Bronchial epithelial cell (primary cell): ENCODE measurements around the gene ZPR1. TPM values are rescaled to one million over a fixed set of nuclear protein-coding genes. Genes with fewer than 3 reads are reported as not detected.

Experiments used
- DNase-seq: peaks from one replicate; pipeline ENCODE4 v3.0.0-alpha.2; 2010; ENCODE audit warnings: low read depth
- FAIRE-seq: peaks from 2 replicates; lab custom pipeline; 2011; peaks lifted over from hg19 to GRCh38; lab: Jason Lieb, UNC
- H3K27me3 ChIP-seq: 2 replicates; pipeline ENCODE4 v1.5.1; 2011; ENCODE audit warnings: low read length; ENCODE audit not compliant: control insufficient read depth, insufficient read depth
- H3K36me3 ChIP-seq: 2 replicates; pipeline ENCODE4 v1.5.1; 2011; ENCODE audit warnings: low read length; ENCODE audit not compliant: control insufficient read depth, insufficient read depth
- H3K4me3 ChIP-seq: 2 replicates; pipeline ENCODE4 v1.5.1; 2011; ENCODE audit warnings: mild to moderate bottlenecking, low read depth, low read length, control low read depth
- total RNA-seq: library from RNA; depleted of rRNA; stranded (reverse); fragments of >200 nt; gene quantifications from 2 replicates; pipeline ENCODE4 v1.2.1, GENCODE V29; 2014
- TF ChIP-seq, protein P1 (sequence below): IDR thresholded peaks from 2 replicates; pipeline ENCODE4 v1.5.1; 2011; ENCODE audit warnings: mild to moderate bottlenecking, moderate library complexity, low read length, control low read depth, inconsistent platforms; ENCODE audit not compliant: insufficient read depth, severe bottlenecking

Gene ZPR1
- total RNA-seq, 1 donor from 2014 or later = 74.2 TPM

DNA sequence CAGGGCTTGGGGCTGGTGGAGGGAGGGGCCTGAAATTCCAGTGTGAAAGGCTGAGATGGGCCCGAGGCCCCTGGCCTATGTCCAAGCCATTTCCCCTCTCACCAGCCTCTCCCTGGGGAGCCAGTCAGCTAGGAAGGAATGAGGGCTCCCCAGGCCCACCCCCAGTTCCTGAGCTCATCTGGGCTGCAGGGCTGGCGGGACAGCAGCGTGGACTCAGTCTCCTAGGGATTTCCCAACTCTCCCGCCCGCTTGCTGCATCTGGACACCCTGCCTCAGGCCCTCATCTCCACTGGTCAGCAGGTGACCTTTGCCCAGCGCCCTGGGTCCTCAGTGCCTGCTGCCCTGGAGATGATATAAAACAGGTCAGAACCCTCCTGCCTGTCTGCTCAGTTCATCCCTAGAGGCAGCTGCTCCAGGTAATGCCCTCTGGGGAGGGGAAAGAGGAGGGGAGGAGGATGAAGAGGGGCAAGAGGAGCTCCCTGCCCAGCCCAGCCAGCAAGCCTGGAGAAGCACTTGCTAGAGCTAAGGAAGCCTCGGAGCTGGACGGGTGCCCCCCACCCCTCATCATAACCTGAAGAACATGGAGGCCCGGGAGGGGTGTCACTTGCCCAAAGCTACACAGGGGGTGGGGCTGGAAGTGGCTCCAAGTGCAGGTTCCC is 41.8 kb upstream of the ZPR1 start, which contains the start of gene APOC3:
TSS of gene APOC3 (plus strand) at position 383 of the 659 bp plus-strand sequence. CDS start 676 bp downstream, outside the sequence.
- Histone ChIP-seq H3K27me3 (no peaks in the 10 kb centered on the region), H3K4me3 (no peak within 1 kb of the TSS), H3K36me3 (no peaks in the 10 kb centered on the region)
- TF ChIP-seq, protein P1, sequence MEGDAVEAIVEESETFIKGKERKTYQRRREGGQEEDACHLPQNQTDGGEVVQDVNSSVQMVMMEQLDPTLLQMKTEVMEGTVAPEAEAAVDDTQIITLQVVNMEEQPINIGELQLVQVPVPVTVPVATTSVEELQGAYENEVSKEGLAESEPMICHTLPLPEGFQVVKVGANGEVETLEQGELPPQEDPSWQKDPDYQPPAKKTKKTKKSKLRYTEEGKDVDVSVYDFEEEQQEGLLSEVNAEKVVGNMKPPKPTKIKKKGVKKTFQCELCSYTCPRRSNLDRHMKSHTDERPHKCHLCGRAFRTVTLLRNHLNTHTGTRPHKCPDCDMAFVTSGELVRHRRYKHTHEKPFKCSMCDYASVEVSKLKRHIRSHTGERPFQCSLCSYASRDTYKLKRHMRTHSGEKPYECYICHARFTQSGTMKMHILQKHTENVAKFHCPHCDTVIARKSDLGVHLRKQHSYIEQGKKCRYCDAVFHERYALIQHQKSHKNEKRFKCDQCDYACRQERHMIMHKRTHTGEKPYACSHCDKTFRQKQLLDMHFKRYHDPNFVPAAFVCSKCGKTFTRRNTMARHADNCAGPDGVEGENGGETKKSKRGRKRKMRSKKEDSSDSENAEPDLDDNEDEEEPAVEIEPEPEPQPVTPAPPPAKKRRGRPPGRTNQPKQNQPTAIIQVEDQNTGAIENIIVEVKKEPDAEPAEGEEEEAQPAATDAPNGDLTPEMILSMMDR = no peak
- no peak for FAIRE-seq
- DNase-seq = no peak

DNA sequence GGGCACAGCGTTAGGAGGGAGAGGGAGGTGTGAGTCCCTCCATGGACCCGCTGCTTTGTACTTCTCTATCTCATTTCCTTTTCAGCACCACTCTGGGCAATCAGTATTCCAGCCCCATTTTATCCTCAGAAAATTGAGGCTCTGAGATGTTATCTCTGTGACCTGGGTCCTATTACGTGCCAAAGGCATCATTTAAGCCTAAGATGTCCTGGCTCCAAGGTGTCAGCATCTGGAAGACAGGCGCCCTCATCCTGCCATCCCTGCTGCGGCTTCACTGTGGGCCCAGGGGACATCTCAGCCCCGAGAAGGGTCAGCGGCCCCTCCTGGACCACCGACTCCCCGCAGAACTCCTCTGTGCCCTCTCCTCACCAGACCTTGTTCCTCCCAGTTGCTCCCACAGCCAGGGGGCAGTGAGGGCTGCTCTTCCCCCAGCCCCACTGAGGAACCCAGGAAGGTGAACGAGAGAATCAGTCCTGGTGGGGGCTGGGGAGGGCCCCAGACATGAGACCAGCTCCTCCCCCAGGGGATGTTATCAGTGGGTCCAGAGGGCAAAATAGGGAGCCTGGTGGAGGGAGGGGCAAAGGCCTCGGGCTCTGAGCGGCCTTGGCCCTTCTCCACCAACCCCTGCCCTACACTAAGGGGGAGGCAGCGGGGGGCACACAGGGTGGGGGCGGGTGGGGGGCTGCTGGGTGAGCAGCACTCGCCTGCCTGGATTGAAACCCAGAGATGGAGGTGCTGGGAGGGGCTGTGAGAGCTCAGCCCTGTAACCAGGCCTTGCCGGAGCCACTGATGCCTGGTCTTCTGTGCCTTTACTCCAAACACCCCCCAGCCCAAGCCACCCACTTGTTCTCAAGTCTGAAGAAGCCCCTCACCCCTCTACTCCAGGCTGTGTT is 41.1 kb upstream of the ZPR1 start:
- H3K27me3 ChIP-seq = no peaks in the 10 kb centered on the region
- no peak overlapping the region for H3K4me3 ChIP-seq
- H3K36me3 ChIP-seq = no peaks in the 10 kb centered on the region
- TF ChIP-seq, protein P1 = no peak
- DNase-seq = no peak
- no peak for FAIRE-seq

DNA sequence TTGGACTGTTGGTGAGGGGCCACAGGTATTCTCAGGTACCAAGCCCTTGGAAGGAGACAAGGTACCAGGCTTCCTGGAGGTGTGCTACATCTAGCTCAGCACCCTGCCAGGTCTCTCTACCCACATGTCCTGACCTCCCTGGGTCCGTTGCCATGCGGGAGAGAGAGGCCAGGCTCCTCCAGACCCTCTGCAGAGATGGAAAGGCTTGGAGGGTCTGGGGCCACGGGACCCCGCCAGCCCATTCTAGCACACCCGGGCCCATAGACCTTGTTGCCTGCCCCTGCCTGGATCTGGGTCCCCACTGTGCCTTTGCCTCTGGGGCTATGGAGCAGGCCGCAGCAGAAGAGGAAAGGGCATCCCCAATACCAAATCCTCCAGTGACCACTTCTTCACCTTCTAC is 39.6 kb upstream of the ZPR1 start:
- Histone ChIP-seq H3K27me3 (no peaks in the 10 kb centered on the region), H3K36me3 (no peaks in the 10 kb centered on the region), H3K4me3 (no peak overlapping the region)
- no peak for DNase-seq
- TF ChIP-seq, protein P1 = no peak
- no peak for FAIRE-seq

DNA sequence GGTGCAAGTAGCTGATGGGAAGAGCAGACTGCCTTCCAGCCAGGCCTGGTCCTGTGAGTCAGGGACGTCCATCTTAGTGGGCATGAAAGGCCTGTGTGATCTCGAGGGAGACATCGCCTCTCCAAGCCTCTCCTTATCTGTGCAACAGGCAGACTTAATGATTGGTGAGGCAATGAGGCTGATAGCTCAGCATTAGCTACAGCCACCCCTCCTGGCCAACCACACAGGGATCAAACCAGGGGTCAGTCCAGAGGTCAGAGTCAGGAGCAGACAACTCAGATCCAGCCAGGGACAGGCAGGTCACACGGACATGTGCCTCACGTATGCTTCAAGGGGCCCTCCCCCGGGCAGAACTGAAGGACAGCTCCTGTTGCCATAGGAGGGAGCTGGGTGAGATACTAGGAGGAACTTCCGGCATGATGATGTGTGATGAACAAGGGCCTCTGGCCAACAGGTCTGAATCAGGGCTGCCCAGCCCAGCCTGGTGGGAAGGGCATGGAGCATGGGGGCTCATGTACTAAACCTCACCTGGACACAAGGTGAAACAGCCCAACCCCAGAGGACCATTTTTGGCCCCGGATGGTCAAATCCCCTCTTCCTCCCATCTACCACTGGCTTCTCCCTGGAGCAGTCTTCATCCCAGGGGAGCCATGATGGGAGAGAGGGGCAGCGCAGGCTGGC is 39.1 kb upstream of the ZPR1 start:
- TF ChIP-seq, protein P1 = no peak
- FAIRE-seq = peak; percentile 64

DNA sequence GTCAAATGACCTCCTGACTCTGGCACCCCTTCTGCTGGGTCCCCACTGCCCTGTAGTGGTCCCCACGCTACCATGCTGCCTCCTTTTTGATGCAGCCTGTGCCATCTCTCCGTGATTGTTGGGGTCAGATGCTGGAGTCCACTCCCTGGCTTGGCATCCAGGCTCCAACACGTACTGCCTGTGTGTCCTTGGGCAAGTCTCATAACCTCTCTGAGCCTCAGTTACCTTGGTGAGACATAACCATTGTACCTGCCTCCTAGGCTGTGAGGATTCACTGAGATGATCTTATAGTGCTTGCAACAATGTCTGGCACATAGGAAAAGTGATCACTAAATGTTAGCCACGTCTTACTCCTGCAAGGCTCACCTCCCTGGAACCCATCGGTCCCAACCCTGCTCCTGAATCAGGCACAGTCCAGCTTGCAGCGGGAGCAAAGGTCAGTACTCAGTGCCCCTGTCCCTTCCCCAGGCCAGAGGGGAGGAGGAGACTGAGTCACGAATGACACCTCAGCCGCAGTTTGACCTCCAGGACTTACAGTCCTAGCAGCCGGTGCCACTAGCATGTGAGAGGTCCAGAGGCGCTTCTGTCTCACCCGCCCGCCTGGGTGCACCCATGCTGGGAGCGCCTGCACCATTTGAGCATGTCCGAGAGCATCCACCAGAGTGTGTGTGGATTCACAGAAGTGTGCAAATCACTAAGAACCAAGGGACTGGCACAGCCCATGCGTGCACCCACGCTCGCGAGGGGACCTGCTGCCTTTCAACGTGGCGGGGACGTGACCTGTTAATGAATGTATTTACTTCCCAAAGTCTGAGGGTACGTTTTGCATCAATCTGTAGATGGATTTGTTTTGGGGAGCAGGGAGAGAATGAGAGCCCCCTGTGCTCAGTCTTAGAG is 38.3 kb upstream of the ZPR1 start:
- DNase-seq (no peak), FAIRE-seq (no peak)
- TF ChIP-seq, protein P1 = no peak
- Histone ChIP-seq H3K4me3 (no peak overlapping the region), H3K27me3 (no peaks in the 10 kb centered on the region), H3K36me3 (no peaks in the 10 kb centered on the region)

More for the DNA sequence above, 39.1 kb upstream of the ZPR1 start:
- Histone ChIP-seq H3K36me3 (no peaks in the 10 kb centered on the region), H3K4me3 (no peak overlapping the region), H3K27me3 (no peaks in the 10 kb centered on the region)
- DNase-seq = no peak
